Nucleus accumbens (tissue), 56 donors: Measurements from ENCODE around the gene MINDY1.

ENCODE experiments used
- DNase-seq, 56 donors: peaks; one replicate each; lab custom pipeline; 2025; lab: John Stamatoyannopoulos, UW

MINDY1 gene

DNA sequence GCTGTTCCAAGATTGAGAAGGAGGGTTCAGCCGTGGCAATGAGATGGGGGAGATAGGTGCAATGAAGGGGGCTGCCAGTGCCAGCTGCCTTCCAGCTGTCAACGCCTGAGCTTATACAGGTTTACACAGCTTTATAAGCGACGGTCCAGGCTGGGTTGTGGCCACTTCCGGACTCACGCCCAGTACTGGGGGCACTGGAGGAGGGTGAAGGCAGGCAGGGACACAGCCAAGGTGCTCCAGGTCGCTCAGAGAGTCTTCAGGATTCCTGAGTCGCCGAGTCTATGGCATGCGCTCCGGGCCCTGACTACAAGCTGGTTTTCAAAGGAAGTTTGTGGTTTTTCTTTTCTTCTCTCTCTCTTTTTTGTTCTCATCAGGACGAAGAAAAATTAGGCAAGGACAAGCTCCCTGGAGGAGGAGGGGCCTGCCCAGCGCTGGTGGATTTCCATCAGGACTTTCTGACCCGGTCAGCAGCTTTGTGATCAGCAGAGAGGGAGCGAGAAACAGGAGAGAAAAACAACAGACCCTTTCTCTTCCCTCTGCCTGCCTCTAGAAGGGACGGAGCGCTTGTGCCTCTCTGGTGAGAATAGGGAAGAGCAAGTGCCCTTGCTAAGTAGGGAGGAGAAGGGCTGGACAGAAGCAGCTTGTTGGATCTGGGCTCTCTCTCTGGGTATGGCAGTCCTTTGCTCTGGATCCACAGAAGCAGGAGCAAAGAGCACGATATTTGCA is at the start of gene MINDY1:
Gene MINDY1, minus strand, starts transcription at position 576 of the 726 bp plus-strand sequence. CDS start 4,285 bp downstream, outside the sequence.
- DNase-seq = peak in 55 of 56 donors; percentile 11 to 88 (median 72)

GRCh38 chr1:151056149-151056548 is 49.4 kb upstream of the MINDY1 start:
- DNase-seq = no peak

GRCh38 chr1:151055581-151055980 is 48.9 kb upstream of the MINDY1 start:
- no peak for DNase-seq

DNA sequence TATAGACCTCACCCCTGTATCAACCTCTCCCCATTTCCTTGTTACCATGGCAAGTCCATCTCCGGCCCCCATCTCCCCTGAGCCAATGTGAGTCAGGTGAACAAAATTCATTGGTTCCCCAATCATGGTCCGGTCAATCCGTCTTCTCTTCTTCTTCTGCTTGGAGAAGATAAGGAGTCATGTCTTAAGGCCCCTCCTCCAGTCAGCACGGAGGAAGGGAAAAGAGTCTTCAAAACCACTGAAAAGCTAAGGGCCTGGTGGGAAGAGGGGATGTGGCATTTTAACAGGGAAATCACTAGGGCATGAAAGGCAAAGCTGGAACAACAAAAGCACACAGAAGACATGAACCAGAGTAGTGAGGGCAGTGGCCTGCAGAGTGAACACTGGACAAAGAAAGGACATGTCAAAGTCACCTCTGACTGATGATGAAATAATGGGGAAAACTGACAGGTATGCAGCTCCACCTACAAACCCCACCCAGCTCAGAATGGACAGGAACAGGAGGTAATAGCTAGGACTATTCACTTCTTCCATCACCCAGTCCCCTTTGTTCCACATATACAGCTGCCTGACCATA is 48.4 kb upstream of the MINDY1 start:
- no peak for DNase-seq

DNA sequence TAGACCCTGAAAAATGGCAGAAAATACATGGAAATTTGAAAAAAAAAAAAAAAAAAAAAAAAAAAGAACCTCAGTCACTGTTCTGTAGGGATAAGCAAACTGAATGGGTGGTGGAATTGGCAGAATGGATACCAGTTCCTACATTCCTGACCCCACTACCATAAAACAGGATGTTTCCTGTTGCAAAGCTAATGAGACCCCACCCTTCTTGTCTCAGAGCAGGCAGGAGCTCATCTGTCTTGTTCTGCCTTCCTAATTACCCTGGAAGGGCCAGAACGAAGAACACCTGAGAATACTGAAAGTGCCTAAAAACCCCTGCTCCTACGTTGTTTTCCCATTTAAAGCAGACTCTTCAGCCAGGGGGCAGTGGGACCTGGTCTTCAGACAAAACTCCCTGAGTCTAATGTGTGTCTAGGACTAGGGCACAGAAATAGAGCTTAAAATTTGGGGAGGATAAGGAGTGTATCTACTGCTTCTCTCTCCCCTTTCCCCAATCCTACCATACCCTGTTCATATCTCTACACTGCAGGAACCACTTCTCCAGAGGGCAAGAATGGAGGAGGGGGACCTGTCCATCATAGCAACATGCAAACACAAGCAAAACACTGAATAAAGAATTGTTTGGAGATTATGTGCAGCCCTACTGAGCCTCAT is 44.8 kb upstream of the MINDY1 start:
- no peak for DNase-seq

GRCh38 chr1:151050051-151050688 is 43.5 kb upstream of the MINDY1 start:
- no peak for DNase-seq

GRCh38 chr1:151049458-151049857 is 42.8 kb upstream of the MINDY1 start:
- no peak for DNase-seq

- no peak for DNase-seq
Observed at GRCh38 chr1:151048645-151049032, 41.9 kb upstream of the MINDY1 start.

DNA sequence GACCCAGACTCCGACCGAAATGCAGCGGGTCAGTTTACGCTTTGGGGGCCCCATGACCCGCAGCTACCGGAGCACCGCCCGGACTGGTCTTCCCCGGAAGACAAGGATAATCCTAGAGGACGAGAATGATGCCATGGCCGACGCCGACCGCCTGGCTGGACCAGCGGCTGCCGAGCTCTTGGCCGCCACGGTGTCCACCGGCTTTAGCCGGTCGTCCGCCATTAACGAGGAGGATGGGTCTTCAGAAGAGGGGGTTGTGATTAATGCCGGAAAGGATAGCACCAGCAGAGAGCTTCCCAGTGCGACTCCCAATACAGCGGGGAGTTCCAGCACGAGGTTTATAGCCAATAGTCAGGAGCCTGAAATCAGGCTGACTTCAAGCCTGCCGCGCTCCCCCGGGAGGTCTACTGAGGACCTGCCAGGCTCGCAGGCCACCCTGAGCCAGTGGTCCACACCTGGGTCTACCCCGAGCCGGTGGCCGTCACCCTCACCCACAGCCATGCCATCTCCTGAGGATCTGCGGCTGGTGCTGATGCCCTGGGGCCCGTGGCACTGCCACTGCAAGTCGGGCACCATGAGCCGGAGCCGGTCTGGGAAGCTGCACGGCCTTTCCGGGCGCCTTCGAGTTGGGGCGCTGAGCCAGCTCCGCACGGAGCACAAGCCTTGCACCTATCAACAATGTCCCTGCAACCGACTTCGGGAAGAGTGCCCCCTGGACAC is 41.4 kb upstream of the MINDY1 start:
- peak in 48 of 56 donors; percentile 25 to 82 (median 54) for DNase-seq

- peak in 51 of 56 donors; percentile 27 to 84 (median 64) for DNase-seq
Observed at GRCh38 chr1:151047591-151047924, 40.9 kb upstream of the MINDY1 start, which contains the start of gene C1orf56. C1orf56 (plus strand) TSS chr1:151047751; CDS start chr1:151047848, 97 bp downstream.

GRCh38 chr1:151043163-151043562 is 36.5 kb upstream of the MINDY1 start:
- no peak for DNase-seq

GRCh38 chr1:151039521-151039920 is 32.8 kb upstream of the MINDY1 start:
- no peak for DNase-seq

DNA sequence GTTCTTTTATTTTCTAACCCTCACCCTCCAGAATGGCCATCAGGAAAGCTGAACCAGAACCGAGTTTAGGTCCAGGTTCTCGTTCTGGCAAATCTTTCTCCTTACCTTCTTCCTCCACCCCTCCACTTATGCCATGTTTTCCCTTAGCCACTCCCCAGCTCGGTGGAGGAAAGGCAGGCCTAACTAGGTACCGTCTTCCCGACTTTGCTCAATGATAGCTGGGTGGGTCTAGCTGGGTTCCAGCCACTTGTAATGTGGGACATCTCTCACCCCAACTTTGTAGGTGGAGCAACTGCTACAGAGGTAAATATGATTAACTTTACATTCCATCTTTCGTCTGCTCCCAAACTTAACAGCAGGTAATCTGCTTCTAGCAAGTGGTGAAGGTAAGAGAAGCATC is 30.3 kb upstream of the MINDY1 start:
- no peak for DNase-seq

- no peak for DNase-seq
Observed at GRCh38 chr1:151036356-151036755, 29.7 kb upstream of the MINDY1 start, which contains the start of gene BNIPL. BNIPL (plus strand) TSS chr1:151036586; CDS start chr1:151036726, 140 bp downstream.

DNA sequence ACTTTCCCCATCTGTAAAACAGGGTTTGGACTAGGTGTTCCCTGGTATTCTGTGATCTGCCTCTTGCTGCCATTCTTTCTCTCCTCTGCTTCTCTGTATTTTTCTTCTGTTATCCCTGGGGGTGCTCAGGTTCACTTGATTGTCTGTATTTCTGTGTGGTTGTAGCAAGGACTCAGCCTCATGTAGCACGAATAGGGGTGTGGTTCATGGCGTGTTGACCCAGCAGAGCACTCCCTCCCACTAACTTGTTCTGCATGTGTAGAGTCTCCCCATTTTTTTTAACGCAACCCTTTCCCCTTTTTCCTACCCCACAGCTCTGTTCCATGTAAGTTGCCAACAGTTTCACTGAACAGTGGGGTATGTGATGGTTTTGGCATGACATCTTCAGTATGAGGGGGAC is 28.5 kb upstream of the MINDY1 start:
- DNase-seq = no peak

- no peak for DNase-seq
Observed at GRCh38 chr1:151032164-151032563, 25.5 kb upstream of the MINDY1 start.

- DNase-seq = no peak
Observed at GRCh38 chr1:151026460-151026859, 19.8 kb upstream of the MINDY1 start.

DNA sequence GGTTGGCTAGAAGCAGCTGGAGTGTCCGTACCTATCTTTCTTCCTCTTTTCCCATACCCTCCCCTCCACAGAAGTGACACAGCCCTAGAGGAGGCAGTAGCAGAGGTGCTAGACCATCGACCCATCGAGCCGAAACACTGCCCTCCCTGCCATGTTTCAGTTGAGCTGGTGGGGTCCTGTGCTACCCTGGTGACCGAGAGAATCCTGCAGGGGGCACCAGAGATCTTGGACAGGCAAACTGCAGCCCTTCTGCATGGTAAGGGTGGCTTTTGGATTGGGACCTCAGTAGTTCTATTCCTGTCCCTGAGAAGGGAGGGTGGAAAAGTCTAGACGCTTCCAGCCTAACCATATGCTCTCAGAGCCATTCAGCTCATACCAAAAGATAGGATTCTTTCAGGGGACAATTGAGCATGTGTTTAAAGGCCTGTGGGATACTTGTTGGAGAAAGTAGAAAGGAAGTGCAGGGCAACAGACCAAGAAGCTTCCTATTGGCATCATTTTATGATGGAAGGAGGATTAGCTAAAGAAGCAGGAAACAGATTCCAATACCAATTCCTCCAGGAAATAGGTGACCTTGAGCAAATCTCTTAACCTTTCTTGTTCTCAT is 17.9 kb upstream of the MINDY1 start:
- peak in 53 of 56 donors; percentile 6 to 84 (median 57) for DNase-seq

DNA sequence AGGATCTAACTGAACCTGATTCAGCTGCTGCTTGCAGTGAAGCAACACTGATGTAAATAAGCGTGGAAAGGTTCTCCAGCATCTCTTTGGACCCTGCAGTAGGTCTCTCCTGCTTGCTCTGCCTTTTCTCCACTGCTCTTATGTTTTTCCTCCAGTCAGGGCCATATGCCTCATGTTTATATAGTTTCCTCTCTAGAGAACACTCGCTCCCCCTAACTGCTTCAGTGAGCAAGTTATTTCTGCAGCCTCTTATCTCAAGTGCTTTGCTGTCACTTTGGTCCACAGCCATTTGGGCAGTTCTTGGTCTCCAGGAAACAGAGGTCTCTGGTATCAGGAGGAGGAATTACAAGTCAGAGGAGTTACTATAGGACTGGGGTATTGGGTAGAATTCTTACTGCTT is 6.8 kb upstream of the MINDY1 start:
- no peak for DNase-seq
